HG02678 (cell line): ENCODE data around the gene CTSW.

Experiments used
- ATAC-seq: cut with Tn5 transposase; IDR thresholded peaks from one replicate; pipeline ENCODE4 v1.9.1; 2021; ENCODE audit warnings: mild to moderate bottlenecking, moderate library complexity; ENCODE audit not compliant: unreplicated experiment

CTSW gene

GRCh38 chr11:65867284-65868071 lies 12.2 kb upstream of the CTSW start:
- ATAC-seq, result no peak

- no peak for ATAC-seq
Observed at GRCh38 chr11:65868076-65868667, 11.5 kb upstream of the CTSW start.

GRCh38 chr11:65868907-65869306 lies 10.7 kb upstream of the CTSW start:
- ATAC-seq, result no peak

- no peak for ATAC-seq
Observed at GRCh38 chr11:65869643-65870306, 9.9 kb upstream of the CTSW start.

GRCh38 chr11:65870307-65870658 lies 9.4 kb upstream of the CTSW start:
- no peak for ATAC-seq

GRCh38 chr11:65870706-65871681 lies 8.6 kb upstream of the CTSW start:
- ATAC-seq, result no peak

- no peak for ATAC-seq
Observed at GRCh38 chr11:65871811-65872548, 7.7 kb upstream of the CTSW start.

GRCh38 chr11:65872586-65873317 lies 6.9 kb upstream of the CTSW start, which contains the start of gene EFEMP2:
Gene EFEMP2 (minus strand): TSS chr11:65872800. CDS start chr11:65872354, 446 bp downstream.
- no peak for ATAC-seq

- peak; percentile 85 for ATAC-seq
Observed at GRCh38 chr11:65873318-65874156, 6.1 kb upstream of the CTSW start.

GRCh38 chr11:65880027-65880426 lies 390 bp downstream of the CTSW start:
- no peak for ATAC-seq

GRCh38 chr11:65880844-65881421 lies 1.3 kb downstream of the CTSW start:
- no peak for ATAC-seq

GRCh38 chr11:65882120-65883057 lies 2.8 kb downstream of the CTSW start:
- no peak for ATAC-seq

GRCh38 chr11:65883058-65883761 lies 3.6 kb downstream of the CTSW start:
- ATAC-seq, result no peak

- no peak for ATAC-seq
Observed at GRCh38 chr11:65883786-65884715, 4.4 kb downstream of the CTSW start.

- no peak for ATAC-seq
Observed at GRCh38 chr11:65884716-65885092, 5.1 kb downstream of the CTSW start.
